ENCODE results near the gene THRB.

THRB gene

DNA sequence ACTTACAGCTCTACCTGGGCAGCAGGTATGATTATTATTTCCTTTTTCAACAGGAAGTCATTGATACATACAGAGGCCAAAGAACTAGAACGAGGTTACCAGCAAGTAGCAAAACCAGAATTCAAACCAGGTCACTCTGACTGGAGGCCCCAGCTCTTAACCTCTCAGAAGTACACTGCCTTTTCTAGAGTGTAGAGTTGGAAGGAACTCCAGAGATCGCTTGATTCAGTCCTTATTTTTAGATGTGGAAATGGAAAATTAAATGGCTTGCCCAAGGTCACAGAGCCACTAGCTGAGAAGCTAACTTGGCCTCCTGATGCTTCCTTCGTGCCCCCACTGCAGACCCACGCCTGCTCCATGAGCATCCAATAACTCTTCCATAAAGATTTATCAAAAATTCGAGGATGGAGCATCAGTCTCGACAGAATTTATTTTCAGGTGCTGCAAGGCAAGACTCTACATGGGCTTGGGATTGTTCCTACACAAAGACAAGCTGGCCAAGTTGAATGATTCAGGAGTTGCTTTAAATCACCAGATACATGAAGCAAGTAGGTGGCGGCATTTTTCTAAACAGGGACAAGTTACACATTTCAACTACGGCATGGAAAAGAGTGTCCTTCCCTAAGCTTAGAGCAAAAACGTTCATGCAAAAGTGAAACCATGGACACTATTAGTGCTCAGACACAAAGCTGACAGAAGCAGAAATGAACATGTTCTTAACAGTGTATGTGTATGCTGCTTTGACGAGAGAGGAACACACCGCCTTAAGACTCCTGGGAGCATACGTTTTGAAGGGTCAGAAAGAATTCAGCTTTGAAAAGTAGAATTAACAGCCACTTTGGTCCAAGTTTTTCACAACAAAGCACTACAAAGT is 235.7 kb downstream of the THRB start:
- DNase-seq, result no peak

DNA sequence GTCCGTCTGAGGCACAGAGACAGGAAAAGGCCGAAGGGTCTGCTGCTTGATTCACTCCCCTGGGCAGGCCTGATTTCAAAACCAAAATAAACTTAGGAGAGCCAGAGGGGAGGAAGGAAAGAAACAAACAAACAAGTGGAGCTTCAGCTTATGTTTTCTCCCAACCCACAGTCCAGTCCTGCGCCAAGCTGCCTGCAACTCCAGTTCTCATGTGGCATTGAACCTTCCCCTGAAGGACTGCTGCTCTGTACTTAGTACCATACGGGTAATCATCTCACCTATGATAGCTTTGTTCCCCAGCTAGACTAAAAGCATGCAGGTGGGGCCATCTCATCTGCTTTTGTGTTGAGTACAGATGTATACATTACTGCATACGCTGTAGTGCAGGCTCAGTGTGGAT is 236.4 kb downstream of the THRB start:
- DNase-seq, result no peak

DNA sequence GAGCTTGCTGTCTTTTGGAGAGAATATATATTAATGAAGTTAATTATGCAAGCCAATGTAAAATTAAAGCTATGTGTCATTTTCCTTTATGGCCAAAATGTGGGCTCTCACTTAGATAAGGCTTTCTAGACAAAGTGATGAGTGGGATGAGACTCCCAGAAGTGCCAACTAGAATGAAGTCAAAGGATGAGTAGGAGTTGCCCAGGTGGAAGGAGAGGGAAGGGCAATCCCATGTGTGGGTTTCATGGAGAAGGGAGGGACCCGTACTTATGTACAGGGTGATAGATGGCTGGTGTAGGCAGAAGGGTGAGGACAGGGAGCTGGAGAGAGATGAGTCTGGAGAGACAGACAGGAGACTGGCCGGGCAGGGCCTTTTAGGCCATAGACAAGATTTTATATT is 239.2 kb downstream of the THRB start:
- DNase-seq, result no peak

DNA sequence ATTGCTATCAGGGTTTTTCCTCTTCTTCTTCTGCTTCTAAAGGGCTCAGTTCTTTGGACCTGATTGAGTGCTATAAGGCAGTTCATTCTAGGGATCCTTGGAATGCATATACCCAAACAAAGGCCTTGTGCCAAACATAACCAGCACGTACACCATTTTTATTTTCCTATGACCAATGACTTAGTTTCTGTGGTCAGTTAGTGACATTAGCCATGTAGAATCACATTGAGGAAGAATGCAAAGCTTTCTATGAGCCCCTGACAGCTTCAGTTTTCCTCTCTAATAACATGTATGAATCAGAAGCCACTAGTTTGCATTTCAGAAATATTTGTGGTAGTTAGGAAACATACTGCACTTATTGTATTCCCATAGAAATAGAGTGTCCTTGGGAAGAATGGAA is 240.0 kb downstream of the THRB start:
- no peak for DNase-seq

DNA sequence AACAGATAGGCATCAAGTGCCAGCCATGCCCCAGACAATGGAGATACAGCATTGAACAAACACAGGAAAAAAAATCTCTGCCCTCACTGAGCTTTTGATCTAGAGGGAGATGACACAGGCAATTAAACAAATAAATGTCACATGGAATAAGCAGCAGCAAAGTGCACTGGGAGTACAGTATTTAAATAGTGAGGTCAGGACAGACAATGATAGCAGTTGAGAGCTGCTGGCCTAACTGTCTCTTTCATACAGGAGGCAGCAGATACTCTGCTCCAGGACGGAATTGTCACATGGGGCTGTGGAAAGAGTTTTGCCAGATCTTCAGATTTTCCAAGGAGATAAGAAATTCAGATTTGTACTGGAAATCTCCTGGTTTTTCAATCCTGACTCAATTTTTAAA is 241.3 kb downstream of the THRB start:
- DNase-seq, result no peak

DNA sequence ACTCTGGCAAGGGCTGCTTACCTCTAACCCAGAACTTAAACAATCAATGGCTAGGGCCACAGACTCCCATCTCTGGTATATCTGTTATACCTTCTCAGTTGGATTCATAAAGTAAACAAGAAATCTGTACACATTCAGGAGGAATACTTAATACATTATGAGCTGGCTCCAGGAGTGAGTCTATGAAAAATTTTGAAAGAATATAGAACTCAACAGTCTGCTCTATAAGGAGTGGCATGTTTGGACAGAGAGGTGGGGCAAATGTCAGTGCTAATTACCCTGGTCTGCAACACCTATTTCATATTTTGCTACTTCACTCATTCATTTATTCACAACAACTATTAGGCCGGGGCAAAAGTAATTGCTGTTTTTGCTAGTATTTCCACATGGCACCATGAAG is 245.1 kb downstream of the THRB start:
- no peak for DNase-seq

DNA sequence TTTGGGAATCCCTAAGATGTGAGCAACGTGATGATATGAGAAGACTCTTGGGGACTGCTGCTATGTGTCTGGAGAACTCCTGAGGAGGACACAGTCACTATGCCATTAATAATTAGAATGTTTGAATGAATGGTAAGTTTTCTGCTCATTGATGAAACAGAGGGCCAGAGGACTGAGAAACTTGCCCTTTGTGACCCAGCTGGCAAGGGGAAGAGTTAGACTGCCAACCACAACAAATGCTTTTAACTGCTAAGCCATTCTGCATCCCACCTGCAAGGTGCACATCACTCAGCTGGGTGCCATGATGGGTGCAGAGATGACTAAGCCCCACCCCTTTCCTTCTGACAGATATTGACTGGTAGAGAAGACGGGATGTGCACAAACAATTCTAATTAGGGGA is 249.6 kb downstream of the THRB start:
- no peak for DNase-seq

DNA sequence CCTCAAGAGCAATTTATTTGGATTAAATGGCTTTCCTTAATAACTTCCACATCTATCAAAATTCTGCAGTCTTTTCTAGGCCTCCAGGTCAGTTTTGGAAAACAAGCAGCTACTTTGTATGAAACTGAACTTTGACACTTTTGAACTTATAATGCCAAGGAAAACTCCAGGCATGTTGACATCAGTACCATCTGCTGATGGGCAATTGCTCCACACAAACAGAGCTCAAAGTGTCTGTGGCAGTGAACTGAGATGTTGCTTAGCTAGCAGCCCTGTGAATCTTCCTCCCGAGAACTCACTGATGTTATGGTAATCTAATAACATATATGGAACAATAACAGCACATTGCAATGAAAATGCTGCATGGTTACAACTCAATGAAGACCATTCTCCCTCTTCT is 250.2 kb downstream of the THRB start:
- DNase-seq, result no peak

DNA sequence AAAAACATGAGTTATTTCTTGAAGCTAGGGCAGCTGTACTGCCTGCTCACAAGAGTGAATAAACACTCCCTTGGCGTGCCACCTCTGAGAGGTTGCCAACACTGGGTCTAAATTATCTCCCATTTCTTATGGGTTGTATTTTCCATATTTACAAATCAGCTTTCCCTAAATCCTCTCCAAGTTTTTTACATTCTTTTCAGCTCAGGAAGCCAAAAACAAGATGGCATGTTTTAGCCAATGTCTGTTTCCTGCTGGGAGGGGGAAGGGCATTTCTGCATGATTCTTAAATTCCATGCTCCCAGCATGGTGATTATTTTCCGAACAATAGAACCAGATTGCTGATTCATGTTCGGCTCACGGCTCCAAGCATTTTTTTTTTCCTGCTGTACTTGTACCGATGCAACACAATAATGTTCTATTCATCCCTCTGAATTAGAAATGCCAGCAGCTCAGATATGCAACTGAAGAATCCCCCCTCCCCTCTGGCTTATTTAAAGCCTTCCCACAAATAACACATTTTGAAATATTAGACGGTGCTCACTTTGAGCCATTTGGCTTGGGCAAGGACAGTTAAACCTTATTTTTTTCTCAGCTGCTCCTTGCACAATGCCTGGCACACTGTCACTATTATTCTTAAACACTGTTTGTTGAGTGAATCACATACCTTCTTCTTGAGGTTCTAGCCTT is 252.5 kb downstream of the THRB start:
- peak; percentile 4 to 35 for DNase-seq

DNA sequence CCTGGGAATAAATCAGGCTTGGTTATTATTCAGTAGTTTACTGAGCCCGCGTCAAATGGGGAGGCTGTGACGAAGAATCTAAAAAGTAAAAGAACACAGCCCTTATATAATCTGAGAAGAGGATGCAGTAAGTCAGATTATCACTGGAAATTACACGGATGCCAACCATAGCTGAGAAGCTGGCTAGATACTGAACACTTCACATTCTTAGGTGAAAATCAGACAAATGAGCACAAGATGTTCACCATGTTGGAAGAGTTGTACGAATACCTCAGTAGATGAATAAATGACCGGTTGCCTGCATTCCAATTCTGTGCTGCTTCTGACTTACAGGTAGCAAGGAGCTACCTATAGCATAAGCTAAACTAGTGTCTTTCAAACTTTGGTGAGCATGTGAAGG is 254.3 kb downstream of the THRB start:
- DNase-seq, result no peak

DNA sequence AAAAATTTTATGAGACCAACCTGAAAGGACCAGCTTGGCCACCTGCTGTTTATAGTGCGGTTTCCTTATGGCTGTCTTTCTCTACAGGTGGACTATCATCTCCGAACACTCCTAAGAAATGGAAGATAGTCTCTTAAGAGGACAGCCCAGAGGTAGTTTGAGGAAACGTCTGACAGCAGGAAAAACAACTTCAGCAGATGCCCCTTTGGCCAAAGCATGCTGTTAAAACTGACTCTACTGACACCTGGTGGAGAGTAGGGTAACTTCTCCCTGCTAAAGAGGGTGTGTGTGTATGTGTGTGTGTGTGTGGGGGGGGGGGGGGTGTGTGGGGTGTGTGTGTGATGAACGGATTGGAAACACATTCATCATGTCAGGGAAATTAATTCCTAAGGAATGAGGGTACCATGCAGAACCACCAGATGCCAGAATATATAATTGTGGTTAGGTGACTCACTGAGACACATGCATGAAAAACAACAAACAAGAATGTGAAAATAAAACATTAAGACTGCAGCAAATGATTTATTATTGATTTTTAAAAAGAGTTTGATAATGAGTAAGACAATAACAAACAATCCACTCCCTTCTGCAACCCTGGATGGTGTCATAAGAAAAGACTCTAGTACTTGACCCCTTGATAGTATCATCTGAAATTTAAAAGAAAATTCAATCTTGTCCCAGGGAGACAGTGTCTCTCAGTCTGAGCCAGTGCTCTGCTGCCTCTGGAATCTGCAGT is 256.5 kb downstream of the THRB start:
- peak; percentile 30 to 60 for DNase-seq

DNA sequence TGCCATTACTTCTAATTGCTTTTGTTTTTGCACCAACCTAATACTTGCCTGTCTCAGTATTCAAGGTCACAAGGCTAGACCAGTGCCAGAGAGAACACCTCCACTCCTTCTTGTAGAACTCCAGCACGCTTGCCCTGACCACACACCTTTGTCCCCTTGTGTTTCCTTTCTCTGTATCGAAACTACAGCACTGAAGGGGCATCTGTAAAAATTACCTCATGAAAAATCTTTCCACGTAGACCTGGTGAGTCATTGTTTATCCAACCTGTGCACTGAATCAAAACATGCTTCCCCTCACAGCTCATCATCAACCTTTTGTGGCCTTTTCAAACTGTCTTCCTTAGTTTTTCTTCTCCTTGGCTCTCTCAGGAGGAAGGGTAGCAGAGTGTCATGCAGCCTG is 259.5 kb downstream of the THRB start:
- no peak for DNase-seq

DNA sequence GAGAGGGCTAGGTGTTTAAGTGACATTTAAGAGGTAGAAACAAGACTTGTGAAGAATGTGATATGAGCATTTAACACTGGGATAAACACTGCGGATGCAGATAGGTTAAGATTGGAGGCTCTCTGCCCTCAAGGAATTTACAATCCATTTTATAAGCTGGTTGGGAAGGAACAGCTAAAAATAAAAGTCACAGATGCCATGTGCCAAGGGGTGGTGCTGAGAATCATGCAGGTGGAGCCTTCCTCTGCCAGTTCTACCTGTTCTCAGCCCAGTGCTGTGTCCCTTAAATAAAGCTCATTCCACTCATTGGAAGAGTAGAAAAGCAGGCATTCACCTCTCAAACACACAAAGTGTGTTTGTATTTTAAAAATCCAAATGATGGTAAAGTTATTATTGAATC is 261.9 kb downstream of the THRB start:
- DNase-seq, result no peak

DNA sequence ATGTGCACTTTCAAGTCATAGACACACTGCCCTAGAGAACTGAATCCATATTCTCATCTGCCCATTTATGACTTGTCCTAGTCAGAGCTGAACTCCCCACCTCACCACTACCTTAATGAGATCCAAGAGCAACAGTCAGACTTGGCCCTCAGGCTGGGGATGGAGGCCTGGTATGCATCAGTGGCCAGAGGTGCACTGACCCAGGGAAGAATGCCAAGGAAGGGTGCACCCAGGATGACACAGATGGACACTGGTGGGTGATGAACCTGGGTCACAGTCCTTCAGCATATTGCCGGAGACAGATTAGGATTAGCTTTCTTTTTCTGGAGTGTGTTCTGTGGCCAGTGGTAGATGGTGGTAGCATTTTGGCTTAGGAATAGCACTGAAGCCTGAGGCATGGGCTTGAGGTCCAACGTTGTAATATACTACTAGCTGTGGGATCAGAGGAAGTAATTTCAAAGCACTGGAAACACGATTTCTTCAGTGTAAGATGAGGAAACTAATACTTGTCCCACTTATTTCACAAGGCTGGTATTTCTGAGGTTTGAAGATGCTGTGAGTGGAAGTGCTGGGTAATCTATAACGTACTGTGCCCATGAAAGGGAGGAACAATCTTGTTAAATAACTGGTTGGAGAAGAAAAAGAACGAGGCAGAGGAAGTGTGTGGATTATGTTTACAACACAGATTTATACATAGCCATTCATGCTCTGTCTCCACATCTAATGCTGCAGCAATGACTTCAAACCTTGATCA is 265.0 kb downstream of the THRB start:
- DNase-seq, result no peak

DNA sequence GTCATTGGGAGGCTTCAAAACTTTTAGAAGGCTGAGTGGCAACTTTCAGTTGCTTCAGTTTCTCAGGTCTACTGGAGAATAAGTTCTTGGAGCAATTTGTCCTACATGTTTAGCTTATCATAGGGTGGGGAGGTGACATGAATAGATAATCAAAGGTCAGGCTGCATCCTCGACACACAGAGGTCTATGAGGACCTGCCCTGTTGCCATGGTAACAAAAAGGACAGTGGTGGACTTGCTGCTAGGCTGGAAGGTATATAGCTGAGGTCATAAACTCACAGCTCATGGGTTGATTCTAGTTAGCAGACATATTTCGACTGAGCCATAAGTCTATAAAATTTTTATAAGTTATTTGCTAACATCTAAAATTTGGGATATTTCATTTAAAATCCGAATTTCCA is 267.0 kb downstream of the THRB start:
- no peak for DNase-seq

DNA sequence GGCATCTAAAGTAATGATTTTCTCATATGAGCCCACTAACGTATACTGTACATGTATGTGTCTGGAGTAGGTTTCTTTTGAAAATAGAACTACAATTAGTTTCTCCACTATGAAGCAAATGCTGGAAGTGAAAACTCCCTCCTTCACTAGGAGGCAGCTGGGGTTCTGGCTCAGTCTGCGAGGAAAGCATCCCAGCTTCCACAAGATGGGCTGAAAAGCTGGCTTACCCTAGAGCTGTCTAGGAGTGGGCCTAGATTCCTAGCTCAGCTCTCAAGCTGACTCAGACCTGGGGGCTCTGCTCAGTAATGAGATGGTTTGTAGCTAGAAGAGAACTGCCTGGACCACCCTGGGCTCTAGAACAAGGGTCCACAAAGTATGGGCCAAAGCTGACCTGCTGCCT is 268.3 kb downstream of the THRB start:
- no peak for DNase-seq

DNA sequence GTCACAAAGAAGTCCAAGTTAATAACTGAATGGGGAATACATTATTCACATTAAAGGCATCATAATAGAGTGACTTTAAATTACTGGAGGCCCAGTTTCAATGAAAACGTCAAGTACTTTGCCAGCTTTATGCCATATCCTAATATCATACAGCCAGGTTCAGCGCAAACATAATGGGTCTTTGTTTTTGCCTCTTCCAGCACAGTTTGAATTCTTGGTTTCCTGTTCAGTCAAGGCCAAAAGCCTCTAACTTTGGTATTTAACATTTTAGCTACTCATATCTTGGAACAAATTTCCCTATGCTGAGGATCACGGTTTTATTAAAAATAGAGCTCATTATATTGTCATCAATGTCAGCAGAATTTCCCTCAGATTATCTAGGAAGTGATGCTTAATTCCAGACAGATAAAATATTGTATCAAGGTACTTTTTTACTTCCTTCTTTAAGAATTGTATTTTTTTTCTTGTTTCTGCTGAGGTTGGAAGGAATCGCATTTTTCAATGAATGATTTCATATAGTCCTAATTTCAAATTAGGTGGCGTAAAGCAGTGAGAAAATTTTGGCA is 269.2 kb downstream of the THRB start:
- no peak for DNase-seq

DNA sequence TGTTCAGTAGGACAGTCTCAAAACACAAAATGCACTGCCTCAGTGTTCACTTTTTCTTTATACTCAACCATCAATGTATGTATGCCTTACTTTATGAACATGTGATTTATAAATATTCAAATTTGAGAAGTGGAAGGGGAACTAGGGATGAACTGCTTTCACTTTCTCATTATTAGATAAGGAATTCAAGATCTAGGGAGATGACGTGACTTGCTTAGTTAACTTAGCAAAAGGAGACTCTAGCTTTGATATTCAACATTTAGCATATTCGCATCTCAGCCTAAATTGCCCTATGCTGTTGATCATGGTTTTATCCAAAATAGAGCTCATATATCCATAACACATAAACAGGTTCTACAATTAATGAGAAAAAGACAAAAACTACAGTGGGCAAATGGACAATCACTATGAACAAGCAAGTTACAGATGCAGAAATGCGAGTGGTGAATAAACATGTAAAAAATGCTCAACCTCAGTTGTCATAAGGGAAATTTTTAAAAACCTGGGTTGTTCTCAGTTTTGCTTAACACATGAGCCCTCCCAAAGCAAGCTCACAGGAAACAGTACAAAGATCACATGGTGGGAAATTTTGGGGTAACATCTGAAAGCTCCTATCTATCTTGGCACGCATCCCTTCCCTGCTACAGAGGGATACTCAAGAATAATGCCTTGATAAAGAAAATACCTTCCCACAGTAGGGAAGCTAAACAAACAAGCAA is 269.8 kb downstream of the THRB start:
- DNase-seq, result no peak

DNA sequence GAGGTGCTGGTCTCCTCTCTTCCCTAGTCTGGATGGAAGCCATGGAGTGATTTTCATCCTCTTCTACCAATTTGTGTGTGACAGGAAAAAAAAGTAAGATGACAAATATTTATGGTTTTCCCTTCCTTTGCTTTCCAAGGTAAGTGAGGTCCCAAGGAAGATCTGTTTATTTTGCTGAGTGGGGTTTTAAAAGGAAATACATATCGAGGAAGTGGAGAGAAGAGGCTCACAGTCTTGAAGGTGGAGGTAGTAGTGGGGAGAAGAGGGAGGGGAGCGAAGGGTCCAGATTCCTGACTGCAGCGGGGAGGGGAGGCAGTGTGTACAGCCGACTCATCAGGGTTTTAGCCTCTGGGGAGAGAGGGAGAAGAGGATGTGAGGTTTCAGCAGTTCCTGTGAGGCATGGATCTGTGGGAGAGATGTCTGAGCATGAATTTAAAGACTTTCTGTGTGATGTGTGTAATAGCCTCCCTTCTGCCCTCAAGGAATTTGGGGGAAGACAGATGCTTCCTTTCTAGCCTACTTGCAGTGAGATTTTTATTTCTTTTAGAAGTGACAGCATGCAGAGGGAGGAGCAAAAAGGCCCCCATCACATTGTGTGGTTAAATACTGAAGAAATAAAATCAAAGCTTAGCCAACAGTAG is 272.4 kb downstream of the THRB start:
- no peak for DNase-seq

DNA sequence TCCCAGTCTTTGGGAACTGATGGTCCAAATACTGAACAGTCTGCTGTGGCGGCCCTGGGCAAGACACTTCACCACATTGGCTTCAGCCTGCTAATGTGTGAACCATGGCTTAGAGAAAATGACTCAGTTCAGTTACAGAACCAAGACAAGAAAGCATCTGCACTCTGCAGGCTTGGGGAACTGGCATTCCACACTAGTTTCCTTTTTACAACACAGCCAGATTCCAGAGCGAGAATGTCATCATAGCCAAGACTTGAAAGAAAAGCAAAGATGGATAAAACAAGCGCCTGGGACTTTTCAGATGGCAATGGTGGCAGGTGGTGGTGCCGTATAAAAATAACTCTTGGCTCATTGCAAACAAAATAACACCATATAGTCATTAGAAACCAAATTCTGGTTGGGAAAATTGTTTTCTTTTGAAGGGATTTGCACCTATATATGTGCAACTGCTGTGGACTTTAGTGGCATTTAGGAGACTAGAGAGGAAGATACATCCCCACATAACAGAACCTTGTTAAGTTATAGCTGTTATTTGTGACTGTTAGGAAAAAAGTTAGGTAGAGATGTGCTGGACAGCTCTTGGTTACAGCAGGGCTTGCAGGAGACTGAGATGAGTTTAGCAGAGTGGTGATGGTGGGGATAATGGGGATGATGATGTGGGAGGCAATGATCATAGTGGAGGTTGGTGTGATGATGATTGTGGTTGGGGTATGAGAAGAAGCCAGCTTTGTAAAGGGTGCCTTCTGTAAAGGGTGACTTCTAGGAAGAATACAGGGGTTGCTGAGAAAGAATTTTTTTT is 273.6 kb downstream of the THRB start:
- DNase-seq, result no peak

DNA sequence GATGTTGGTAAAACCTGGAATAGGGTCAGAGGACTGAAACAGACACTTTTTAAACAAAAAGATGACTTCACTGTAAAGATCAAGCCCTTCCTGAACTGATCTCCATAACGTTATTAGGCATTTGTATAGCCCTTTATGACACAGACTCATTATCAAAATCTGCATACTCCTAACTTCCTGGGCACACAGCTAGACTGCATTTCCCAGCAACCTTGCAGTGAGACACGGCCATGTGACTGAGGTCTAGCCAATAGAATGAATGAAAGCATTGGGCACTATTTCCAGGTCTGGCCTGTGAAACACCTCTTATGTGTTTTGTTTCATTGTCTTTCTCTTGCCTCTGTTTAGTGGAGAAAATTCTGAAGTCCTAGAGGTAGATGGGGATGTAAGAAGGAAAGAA is 279.1 kb downstream of the THRB start:
- no peak for DNase-seq

Data from NCI-H2081 (cell line).